ENCODE measurements around the gene HOXB9.

- TF ChIP-seq CTCF (IDR thresholded peaks at IDR 0.05; ENCODE audit: insufficient read depth, low read depth, low read length) (no peak), EZH2 (IDR thresholded peaks at IDR 0.05; ENCODE audit: insufficient read depth, low read length) (no peak)
Observed at GRCh38 chr17:48574505-48575065, 51.6 kb downstream of the HOXB9 start.

Measured in astrocyte (in vitro differentiated cells and primary cell).